Measurements from ENCODE around the gene KANK4. TPM values are rescaled to one million over a fixed set of nuclear protein-coding genes. Genes with fewer than 3 reads are reported as not detected.

The KANK4 gene
- total and polyA plus RNA-seq, 5 donors, result 0.09 to 0.39 (median 0.20) TPM; not detected in 1

DNA sequence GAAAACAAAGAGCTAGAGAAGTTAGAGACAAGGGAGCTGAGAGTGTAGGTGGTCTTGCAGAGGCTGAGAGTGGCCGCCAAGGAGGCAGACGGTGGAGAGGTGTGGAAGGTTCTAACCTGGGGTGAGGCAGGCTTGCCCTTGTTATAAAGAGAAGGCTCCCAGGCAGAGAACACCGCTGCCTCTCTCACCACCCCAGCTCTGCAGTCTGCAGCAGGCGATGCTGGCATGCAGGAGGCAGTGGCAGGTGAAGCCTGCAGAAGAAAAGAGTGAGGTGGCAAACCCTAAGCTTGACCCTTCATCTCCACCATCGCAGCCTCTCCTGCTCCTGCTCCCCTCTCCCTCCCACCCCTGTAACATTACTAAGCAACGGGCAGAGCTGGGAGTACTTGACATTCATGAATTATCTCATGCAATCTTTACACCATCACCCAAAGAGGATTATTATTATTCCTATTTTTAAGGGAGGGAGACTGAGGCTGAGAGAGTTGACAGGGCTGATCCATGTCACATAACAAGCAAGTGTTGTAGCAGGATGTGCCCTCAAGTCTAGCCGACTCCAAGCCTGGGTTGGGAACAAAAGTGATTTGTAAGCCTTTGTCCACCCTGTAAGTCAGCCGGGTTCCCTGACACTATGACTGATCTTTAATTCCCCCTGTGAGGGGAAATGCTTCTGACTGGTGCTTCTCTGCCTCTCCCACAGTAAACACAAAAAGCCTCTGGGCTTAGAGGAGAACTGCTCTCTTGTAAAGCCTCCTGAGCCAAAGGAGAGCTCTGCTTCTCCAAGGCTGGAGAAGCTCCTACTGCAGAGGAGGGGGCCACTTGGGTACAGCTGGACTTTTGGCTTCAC lies 36.1 kb downstream of the KANK4 start:
- Histone ChIP-seq H3K27me3 (ENCODE audit: control insufficient read depth, insufficient read depth) (no peaks in the 10 kb centered on the region), H3K4me3 (ENCODE audit: low read length) (no peak overlapping the region), H3K9me3 (ENCODE audit: control insufficient read depth, low read length) (no peaks in the 10 kb centered on the region), H3K4me1 (ENCODE audit: control insufficient read depth, insufficient read depth, low read length) (peaks cover 2% of the 10 kb centered on the region), H3K27ac (ENCODE audit: low read length) (no peak overlapping the region)
- DNase-seq (no peak), ATAC-seq (no peak)
- WGBS, result 68% methylated on average over 8 of the region's 8 CpGs
- intact Hi-C loops (cut with DNase I), result no loop called here

- H3K4me3 ChIP-seq (ENCODE audit: low read length), result no peak overlapping the region
- H3K27me3 ChIP-seq (ENCODE audit: control insufficient read depth, insufficient read depth), result no peaks in the 10 kb centered on the region
- no peak for DNase-seq
- WGBS, result 94% methylated on average over 4 of the region's 4 CpGs
- H3K4me1 ChIP-seq (ENCODE audit: control insufficient read depth, insufficient read depth, low read length), result peaks cover 2% of the 10 kb centered on the region
- H3K9me3 ChIP-seq (ENCODE audit: control insufficient read depth, low read length), result no peaks in the 10 kb centered on the region
- no peak overlapping the region for H3K27ac ChIP-seq (ENCODE audit: low read length)
- intact Hi-C loops (cut with DNase I), result no loop called here
- ATAC-seq, result no peak
Measured at GRCh38 chr1:62281922-62282555, 37.2 kb downstream of the KANK4 start.

DNA sequence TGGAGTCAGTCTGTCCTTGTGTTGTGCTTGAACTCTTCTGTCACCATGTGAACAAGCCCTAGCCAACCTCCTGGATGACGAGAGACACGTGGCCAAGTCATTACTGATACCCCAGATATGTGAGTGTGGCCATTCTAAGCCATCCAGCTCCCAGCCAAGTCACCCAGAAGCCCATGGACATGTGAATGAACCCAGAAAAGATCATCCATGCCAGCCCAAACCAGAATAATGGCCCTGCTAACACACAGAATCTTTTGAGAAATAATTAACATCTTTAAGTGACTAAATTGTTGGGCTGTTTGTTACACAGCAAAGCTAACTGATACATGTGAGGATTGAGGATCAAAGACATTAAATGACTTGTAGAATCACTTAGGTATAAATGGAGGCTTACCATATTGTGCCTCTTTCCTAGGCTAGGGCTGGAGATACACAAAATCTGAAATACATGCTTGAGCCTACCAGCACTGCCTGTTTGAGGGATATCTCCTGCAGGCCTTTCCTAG lies 38.2 kb downstream of the KANK4 start:
- H3K27ac ChIP-seq (ENCODE audit: low read length), result no peak overlapping the region
- no peaks in the 10 kb centered on the region for H3K27me3 ChIP-seq (ENCODE audit: control insufficient read depth, insufficient read depth)
- 77% methylated on average over 2 of the region's 2 CpGs for WGBS
- ATAC-seq (no peak), DNase-seq (no peak)
- intact Hi-C loops (cut with DNase I), result no loop called here
- H3K4me3 ChIP-seq (ENCODE audit: low read length), result no peak overlapping the region
- H3K4me1 ChIP-seq (ENCODE audit: control insufficient read depth, insufficient read depth, low read length), result peaks cover 2% of the 10 kb centered on the region
- no peaks in the 10 kb centered on the region for H3K9me3 ChIP-seq (ENCODE audit: control insufficient read depth, low read length)

DNA sequence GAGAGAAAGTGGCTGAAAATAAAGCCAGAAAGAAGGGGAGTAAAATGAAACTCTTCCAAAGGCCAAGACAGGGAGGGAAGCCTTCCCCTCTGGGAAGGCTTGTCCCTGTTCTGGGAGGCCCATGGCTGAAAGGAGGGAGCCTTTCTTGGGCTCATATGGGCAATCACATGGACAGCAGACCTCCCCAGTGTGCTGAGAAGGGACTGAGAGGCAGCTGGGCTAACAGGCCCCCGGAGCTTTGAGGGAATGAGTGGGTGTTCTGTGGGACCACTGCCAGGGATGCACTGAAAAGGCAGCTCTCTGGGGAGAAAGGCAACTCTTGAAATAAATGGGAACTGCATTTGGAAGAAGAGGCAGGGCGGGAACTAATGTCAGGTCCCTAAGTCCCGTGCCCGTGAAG lies 39.1 kb downstream of the KANK4 start:
- ATAC-seq (no peak), DNase-seq (no peak)
- Histone ChIP-seq H3K9me3 (ENCODE audit: control insufficient read depth, low read length) (no peaks in the 10 kb centered on the region), H3K4me3 (ENCODE audit: low read length) (no peak overlapping the region), H3K4me1 (ENCODE audit: control insufficient read depth, insufficient read depth, low read length) (no peaks in the 10 kb centered on the region), H3K27me3 (ENCODE audit: control insufficient read depth, insufficient read depth) (no peaks in the 10 kb centered on the region), H3K27ac (ENCODE audit: low read length) (no peak overlapping the region)
- WGBS, result 56% methylated on average over 4 of the region's 4 CpGs
- intact Hi-C loops (cut with DNase I), result no loop called here

DNA sequence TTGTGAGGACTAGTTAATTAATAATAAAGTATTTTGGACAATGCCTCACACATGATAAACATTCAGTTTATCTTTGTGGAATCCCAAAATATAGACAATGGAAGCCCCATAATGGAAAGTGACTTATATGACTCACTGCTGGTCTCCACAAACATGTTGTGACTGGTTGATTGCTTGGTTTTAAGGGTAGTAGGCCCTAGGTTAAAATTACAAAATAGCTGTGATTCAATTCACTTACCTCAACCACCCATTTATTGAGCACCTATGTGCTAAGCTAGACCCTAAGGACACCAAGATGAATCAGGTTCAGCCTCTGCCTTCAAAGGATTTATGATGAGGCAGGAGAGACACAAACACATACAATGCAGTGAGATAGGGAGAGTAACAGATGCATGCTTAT lies 42.4 kb downstream of the KANK4 start:
- Histone ChIP-seq H3K27me3 (ENCODE audit: control insufficient read depth, insufficient read depth) (no peaks in the 10 kb centered on the region), H3K4me1 (ENCODE audit: control insufficient read depth, insufficient read depth, low read length) (peaks cover 2% of the 10 kb centered on the region), H3K9me3 (ENCODE audit: control insufficient read depth, low read length) (no peaks in the 10 kb centered on the region), H3K27ac (ENCODE audit: low read length) (no peak overlapping the region), H3K4me3 (ENCODE audit: low read length) (no peak overlapping the region)
- intact Hi-C loops (cut with DNase I), result no loop called here
- DNase-seq (no peak), ATAC-seq (no peak)

DNA sequence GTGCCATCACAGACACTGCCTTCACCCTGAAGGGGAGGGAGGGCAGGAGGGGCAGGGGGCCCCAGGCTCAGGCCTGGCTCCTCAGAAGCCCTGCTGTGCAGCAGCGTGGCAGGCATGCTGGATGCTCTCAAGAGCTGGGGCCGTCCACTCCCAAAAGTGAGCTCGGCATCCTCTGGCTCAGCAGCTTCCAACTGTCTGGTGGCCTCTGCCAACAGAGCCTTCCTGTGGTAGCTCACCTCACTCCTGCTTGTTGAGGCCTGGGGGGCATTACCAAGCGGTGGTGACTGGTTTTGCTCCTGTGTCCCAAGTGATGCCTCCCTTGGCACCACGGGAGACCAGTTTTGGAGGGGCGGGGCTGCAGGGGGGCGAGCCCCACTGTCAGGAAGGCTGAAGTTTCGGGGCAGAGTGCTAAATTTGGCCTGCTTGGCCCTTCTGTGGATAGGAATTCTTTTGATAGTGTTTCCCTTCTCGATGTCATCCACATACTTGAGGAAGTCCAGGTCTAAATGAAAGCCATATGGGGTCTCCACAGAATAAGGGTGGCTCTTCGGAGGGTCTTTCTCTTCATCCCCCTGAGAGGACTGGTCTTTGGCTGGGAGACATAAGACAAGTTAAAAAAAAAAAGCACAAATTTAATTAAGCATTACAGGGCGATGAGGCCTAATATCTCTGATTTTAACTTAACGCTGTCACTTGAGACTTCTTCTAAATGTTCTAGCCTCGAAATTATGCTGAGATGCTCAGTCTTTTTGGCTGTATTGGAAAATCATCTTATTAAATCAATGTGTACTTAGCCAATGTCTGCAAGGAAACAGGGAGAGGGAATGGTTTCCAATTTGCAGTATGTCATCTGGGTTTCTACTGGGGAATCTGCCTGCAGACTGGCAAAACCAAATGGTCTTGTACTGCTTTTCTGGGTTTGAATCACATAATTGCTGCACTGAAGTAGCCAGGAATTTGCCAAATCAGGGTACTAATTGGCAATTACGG lies 44.4 kb downstream of the KANK4 start:
- no peaks in the 10 kb centered on the region for H3K9me3 ChIP-seq (ENCODE audit: control insufficient read depth, low read length)
- no peak overlapping the region for H3K27ac ChIP-seq (ENCODE audit: low read length)
- 79% methylated on average over 14 of the region's 14 CpGs for WGBS
- H3K4me1 ChIP-seq (ENCODE audit: control insufficient read depth, insufficient read depth, low read length), result peaks cover 2% of the 10 kb centered on the region
- intact Hi-C loops (cut with DNase I), result no loop called here
- DNase-seq, result no peak
- no peak for ATAC-seq
- no peaks in the 10 kb centered on the region for H3K27me3 ChIP-seq (ENCODE audit: control insufficient read depth, insufficient read depth)
- no peak overlapping the region for H3K4me3 ChIP-seq (ENCODE audit: low read length)

- no peak overlapping the region for H3K4me3 ChIP-seq (ENCODE audit: low read length)
- no peak for DNase-seq
- no peak for ATAC-seq
- H3K27ac ChIP-seq (ENCODE audit: low read length), result no peak overlapping the region
- H3K4me1 ChIP-seq (ENCODE audit: control insufficient read depth, insufficient read depth, low read length), result peaks cover 2% of the 10 kb centered on the region
- no peaks in the 10 kb centered on the region for H3K9me3 ChIP-seq (ENCODE audit: control insufficient read depth, low read length)
- H3K27me3 ChIP-seq (ENCODE audit: control insufficient read depth, insufficient read depth), result no peaks in the 10 kb centered on the region
- whole genome bisulfite sequencing, result 96% methylated on average over 7 of the region's 7 CpGs
- intact Hi-C loops (cut with DNase I), result no loop called here
Measured at GRCh38 chr1:62273953-62274352, 45.3 kb downstream of the KANK4 start.

GRCh38 chr1:62271948-62272728 lies 47.1 kb downstream of the KANK4 start:
- intact Hi-C loops (cut with DNase I), result no loop called here
- DNase-seq (no peak), ATAC-seq (no peak)
- H3K9me3 ChIP-seq (ENCODE audit: control insufficient read depth, low read length), result no peaks in the 10 kb centered on the region
- no peaks in the 10 kb centered on the region for H3K27me3 ChIP-seq (ENCODE audit: control insufficient read depth, insufficient read depth)
- no peak overlapping the region for H3K4me3 ChIP-seq (ENCODE audit: low read length)
- peaks cover 2% of the 10 kb centered on the region for H3K4me1 ChIP-seq (ENCODE audit: control insufficient read depth, insufficient read depth, low read length)
- 64% methylated on average over 13 of the region's 13 CpGs for WGBS
- H3K27ac ChIP-seq (ENCODE audit: low read length), result no peak overlapping the region

- intact Hi-C loops (cut with DNase I), result no loop called here
- no peaks in the 10 kb centered on the region for H3K9me3 ChIP-seq (ENCODE audit: control insufficient read depth, low read length)
- no peak overlapping the region for H3K27ac ChIP-seq (ENCODE audit: low read length)
- DNase-seq (no peak), ATAC-seq (no peak)
- H3K4me1 ChIP-seq (ENCODE audit: control insufficient read depth, insufficient read depth, low read length), result peaks cover 2% of the 10 kb centered on the region
- H3K27me3 ChIP-seq (ENCODE audit: control insufficient read depth, insufficient read depth), result no peaks in the 10 kb centered on the region
- WGBS, result 67% methylated on average over 7 of the region's 7 CpGs
- H3K4me3 ChIP-seq (ENCODE audit: low read length), result no peak overlapping the region
Measured at GRCh38 chr1:62271134-62271533, 48.1 kb downstream of the KANK4 start.

- intact Hi-C loops (cut with DNase I), result no loop called here
- Histone ChIP-seq H3K27me3 (ENCODE audit: control insufficient read depth, insufficient read depth) (no peaks in the 10 kb centered on the region), H3K4me3 (ENCODE audit: low read length) (no peak overlapping the region), H3K27ac (ENCODE audit: low read length) (no peak overlapping the region), H3K4me1 (ENCODE audit: control insufficient read depth, insufficient read depth, low read length) (peaks cover 2% of the 10 kb centered on the region), H3K9me3 (ENCODE audit: control insufficient read depth, low read length) (no peaks in the 10 kb centered on the region)
- ATAC-seq (no peak), DNase-seq (no peak)
- 81% methylated on average over 9 of the region's 9 CpGs for whole genome bisulfite sequencing
Measured at GRCh38 chr1:62269851-62270495, 49.3 kb downstream of the KANK4 start.
